Common myeloid progenitor, CD34-positive (primary cell): Measurements from ENCODE around the gene FBXL16.
A peak's percentile ranks its signal among the peaks of the same experiment; 100 is the strongest.

ENCODE experiments used
- CTCF ChIA-PET: fragments of 350-600 bp; sonication (Branson Sonifier 250); formaldehyde crosslinking; loops from one replicate; lab custom pipeline; 2021; ENCODE audit warnings: antibody characterized with exemption; lab: Charles Lee
- POLR2A ChIA-PET: fragments of 350-600 bp; sonication (Branson Sonifier 250); formaldehyde crosslinking; loops from one replicate; lab custom pipeline; 2021; ENCODE audit warnings: antibody characterized with exemption; lab: Charles Lee
- DNase-seq, 3 donors: peaks; one replicate each; pipeline versions ENCODE4 v3.0.0 to v3.0.0-alpha.2; 2013
- H3K27ac ChIP-seq, 2 experiments: 1 replicate in 1 of 2; 2 replicates in 1 of 2; pipeline ENCODE4 v1.7.0; 2013; ENCODE audit warnings: inconsistent platforms in 2 of 2, low read length in 2 of 2, mild to moderate bottlenecking in 2 of 2, low read depth in 1 of 2, moderate library complexity in 1 of 2; ENCODE audit not compliant: severe bottlenecking in 2 of 2, insufficient read depth in 1 of 2, poor library complexity in 1 of 2
- H3K27me3 ChIP-seq, 5 experiments: replicated peaks in 2 of 5; 1 replicate in 3 of 5; 2 replicates in 2 of 5; pipeline versions ENCODE4 v1.6.1 to v1.7.0; 2013; ENCODE audit warnings: low read length in 4 of 5, mild to moderate bottlenecking in 2 of 5, moderate library complexity in 2 of 5, inconsistent platforms in 1 of 5; ENCODE audit not compliant: insufficient read depth in 5 of 5, control insufficient read depth in 4 of 5
- H3K36me3 ChIP-seq, 4 experiments: 1 replicate in 2 of 4; 2 replicates in 2 of 4; pipeline versions ENCODE4 v1.6.1 to v1.7.0; 2013; ENCODE audit warnings: low read length in 3 of 4, control low read depth in 1 of 4, mild to moderate bottlenecking in 1 of 4; ENCODE audit not compliant: control insufficient read depth in 4 of 4, insufficient read depth in 4 of 4
- H3K4me1 ChIP-seq, 4 experiments: 1 replicate in 3 of 4; 2 replicates in 1 of 4; pipeline versions ENCODE4 v1.6.1 to v1.7.1; 2013; ENCODE audit warnings: low read length in 3 of 4, mild to moderate bottlenecking in 3 of 4, control low read depth in 1 of 4, inconsistent platforms in 1 of 4, moderate library complexity in 1 of 4; ENCODE audit not compliant: control insufficient read depth in 4 of 4, insufficient read depth in 4 of 4; ENCODE audit errors: control extremely low read depth in 1 of 4
- H3K4me3 ChIP-seq, 7 experiments: 1 replicate in 4 of 7; 2 replicates in 3 of 7; pipeline versions ENCODE4 v1.5.1 to v1.7.0; 2013; ENCODE audit warnings: mild to moderate bottlenecking in 7 of 7, low read length in 6 of 7, moderate library complexity in 6 of 7, inconsistent platforms in 2 of 7, low read depth in 2 of 7, control low read depth in 1 of 7; ENCODE audit not compliant: insufficient read depth in 4 of 7, control insufficient read depth in 1 of 7; ENCODE audit errors: extremely low read depth in 1 of 7
- H3K9me3 ChIP-seq, 5 experiments: 1 replicate in 4 of 5; 2 replicates in 1 of 5; pipeline versions ENCODE4 v1.6.1 to v1.7.1; 2013; ENCODE audit warnings: low read length in 4 of 5, mild to moderate bottlenecking in 2 of 5, inconsistent platforms in 1 of 5, low read depth in 1 of 5, moderate library complexity in 1 of 5; ENCODE audit not compliant: control insufficient read depth in 4 of 5, insufficient read depth in 2 of 5; ENCODE audit errors: control extremely low read depth in 1 of 5
- WGBS: methylation state at CpG from one replicate; pipeline ENCODE4 v1.1.5; 2013; ENCODE audit not compliant: insufficient coverage; 5-methylcytosine and 5-hydroxymethylcytosine counted together

Gene FBXL16

GRCh38 chr16:645852-646678 is 59.5 kb downstream of the FBXL16 start:
- ChIA-PET POLR2A (interaction anchor here (0.6 kb wide), 1 partner anchor 175 kb away, joined by 3 read pairs; no protein-coding TSS in a partner anchor), CTCF (no interaction called here)
- Histone ChIP-seq H3K36me3 (peaks cover 0 to 17% (median 0%) of the 10 kb centered on the region in 4 experiments), H3K4me1 (peaks cover 0 to 51% (median 47%) of the 10 kb centered on the region in 4 experiments), H3K4me3 (no peak overlapping the region), H3K27ac (no peak overlapping the region), H3K27me3 (no peaks in the 10 kb centered on the region), H3K9me3 (no peaks in the 10 kb centered on the region)
- 96% methylated on average over 17 of the region's 32 CpGs for WGBS
- no peak for DNase-seq

GRCh38 chr16:644556-644955 is 61.0 kb downstream of the FBXL16 start:
- H3K27me3 ChIP-seq, result no peaks in the 10 kb centered on the region
- H3K9me3 ChIP-seq, result no peaks in the 10 kb centered on the region
- no peak overlapping the region for H3K27ac ChIP-seq
- no peak overlapping the region for H3K4me3 ChIP-seq
- 100% methylated on average over 8 of the region's 12 CpGs for WGBS
- no peak for DNase-seq
- peaks cover 0 to 46% (median 44%) of the 10 kb centered on the region in 4 experiments for H3K4me1 ChIP-seq
- POLR2A ChIA-PET, result no interaction called here
- CTCF ChIA-PET, result no interaction called here
- H3K36me3 ChIP-seq, result peaks cover 0 to 13% (median 0%) of the 10 kb centered on the region in 4 experiments

- ChIA-PET CTCF (interaction anchor here (1.0 to 1.6 kb wide), 4 partner anchors 17 to 47 kb away, joined by 3 to 4 read pairs (median 3); partner anchors contain the start of gene RHOT2), POLR2A (no interaction called here)
- no peak overlapping the region for H3K27ac ChIP-seq
- DNase-seq, result no peak
- no peaks in the 10 kb centered on the region for H3K9me3 ChIP-seq
- no peaks in the 10 kb centered on the region for H3K27me3 ChIP-seq
- H3K36me3 ChIP-seq, result peaks cover 0 to 13% (median 0%) of the 10 kb centered on the region in 4 experiments
- 97% methylated on average over 13 of the region's 13 CpGs for WGBS
- peak overlapping the region in 3 of 7 experiments; percentile 74 to 79 (median 75) for H3K4me3 ChIP-seq
- peaks cover 0 to 35% (median 32%) of the 10 kb centered on the region in 4 experiments for H3K4me1 ChIP-seq
Measured at GRCh38 chr16:643050-643368, 62.6 kb downstream of the FBXL16 start.
